ENCODE results near the gene FRS2. TPM values are rescaled to one million over a fixed set of nuclear protein-coding genes. Genes with fewer than 3 reads are reported as not detected.

Gene FRS2
- polyA plus RNA-seq, 1 experiment, result 16.6 TPM

GRCh38 chr12:69621551-69621950 lies 151.4 kb downstream of the FRS2 start:
- Histone ChIP-seq H3K27me3 (ENCODE audit: control insufficient read depth, insufficient read depth, low read length) (peaks cover 5% of the 10 kb centered on the region), H3K36me3 (ENCODE audit: control insufficient read depth, insufficient read depth, low read length) (no peaks in the 10 kb centered on the region), H3K4me3 (ENCODE audit: low read depth, low read length) (no peak overlapping the region)
- no peak for TF ChIP-seq CTCF (IDR thresholded peaks at IDR 0.05; ENCODE audit: insufficient read depth, low read depth, low read length)
- no peak for DNase-seq (ENCODE audit: low read depth)
- ChIA-PET CTCF (interaction anchor here (1.2 to 5.7 kb wide), 3 partner anchors 12 to 35 kb away, joined by 3 to 33 read pairs (median 3); no protein-coding TSS in a partner anchor), POLR2A (no interaction called here)

GRCh38 chr12:69623970-69624369 lies 153.8 kb downstream of the FRS2 start:
- DNase-seq (ENCODE audit: low read depth), result no peak
- ChIA-PET POLR2A (no interaction called here), CTCF (interaction anchor here (1.1 kb wide), 1 partner anchor 16 kb away, joined by 5 read pairs; no protein-coding TSS in a partner anchor)
- Histone ChIP-seq H3K4me3 (ENCODE audit: low read depth, low read length) (no peak overlapping the region), H3K36me3 (ENCODE audit: control insufficient read depth, insufficient read depth, low read length) (no peaks in the 10 kb centered on the region), H3K27me3 (ENCODE audit: control insufficient read depth, insufficient read depth, low read length) (peaks cover 2% of the 10 kb centered on the region; the same call in 1 of the 2 replicates)
- TF ChIP-seq CTCF (IDR thresholded peaks at IDR 0.05; ENCODE audit: insufficient read depth, low read depth, low read length), result no peak

- Histone ChIP-seq H3K27me3 (ENCODE audit: control insufficient read depth, insufficient read depth, low read length) (no peaks in the 10 kb centered on the region; the same call in none of the 2 replicates), H3K36me3 (ENCODE audit: control insufficient read depth, insufficient read depth, low read length) (no peaks in the 10 kb centered on the region), H3K4me3 (ENCODE audit: low read depth, low read length) (no peak overlapping the region)
- ChIA-PET POLR2A (no interaction called here), CTCF (interaction anchor here (1.7 kb wide), 1 partner anchor 12 kb away, joined by 7 read pairs; no protein-coding TSS in a partner anchor)
- no peak for DNase-seq (ENCODE audit: low read depth)
- no peak for TF ChIP-seq CTCF (IDR thresholded peaks at IDR 0.05; ENCODE audit: insufficient read depth, low read depth, low read length)
Observed at GRCh38 chr12:69627501-69627900, 157.3 kb downstream of the FRS2 start.

Small RNAs within 50 kb of the gene (small RNA-seq; reads per million reads assigned to genes)
- gene MIR3913-1 (ENCODE audit: insufficient read length, low read depth, low replicate concordance), result 1.1 reads per million

Other genes with a start within 250 kb of the FRS2 start
- gene CPSF6, start 230.8 kb upstream of the FRS2 start, polyA plus RNA-seq (2011; rRNA removed), result 33.7 and 37.3 TPM in 2 replicates
- gene LYZ, start 122.0 kb upstream of the FRS2 start, polyA plus RNA-seq (2011; rRNA removed), result not detected in 2 replicates
- 7.8 and 9.1 TPM in 2 replicates for gene YEATS4, start 110.6 kb upstream of the FRS2 start, polyA plus RNA-seq (2011; rRNA removed)
- 225 and 228 TPM in 2 replicates for gene CCT2, start 115.1 kb downstream of the FRS2 start, polyA plus RNA-seq (2011; rRNA removed)
- gene LRRC10, start 140.5 kb downstream of the FRS2 start, polyA plus RNA-seq (2011; rRNA removed), result not detected in 2 replicates
- gene BEST3, start 228.9 kb downstream of the FRS2 start, polyA plus RNA-seq (2011; rRNA removed), result not detected in 2 replicates